GM12864 (cell line): ENCODE results near the gene PRDX5.

Experiments used
- DNase-seq: peaks from one replicate; pipeline ENCODE4 v3.0.0-alpha.2; 2011; ENCODE audit warnings: low read depth
- H3K4me3 ChIP-seq: 2 replicates; pipeline ENCODE4 v1.5.1; 2011; ENCODE audit warnings: mild to moderate bottlenecking, low read depth, low read length, control low read depth
- CTCF ChIP-seq: IDR thresholded peaks from 2 replicates; pipeline ENCODE4 v1.5.1; 2011; ENCODE audit warnings: low read depth, mild to moderate bottlenecking, moderate library complexity, low read length, control low read depth, inconsistent platforms; ENCODE audit errors: missing control alignments

The PRDX5 gene

GRCh38 chr11:64285885-64286800 is 31.8 kb upstream of the PRDX5 start:
- DNase-seq = no peak
- peak overlapping the region; percentile 71 for H3K4me3 ChIP-seq
- peak; percentile 21 for TF ChIP-seq CTCF

GRCh38 chr11:64286801-64287159 is 31.1 kb upstream of the PRDX5 start:
- H3K4me3 ChIP-seq = no peak overlapping the region
- no peak for TF ChIP-seq CTCF
- no peak for DNase-seq

- no peak overlapping the region for H3K4me3 ChIP-seq
- DNase-seq = no peak
- TF ChIP-seq CTCF = no peak
Observed at GRCh38 chr11:64287676-64288352, 30.1 kb upstream of the PRDX5 start.

- H3K4me3 ChIP-seq = no peak overlapping the region
- DNase-seq = no peak
- TF ChIP-seq CTCF = no peak
Observed at GRCh38 chr11:64288353-64288750, 29.6 kb upstream of the PRDX5 start.

GRCh38 chr11:64289002-64289564 is 28.8 kb upstream of the PRDX5 start:
- DNase-seq = no peak
- no peak overlapping the region for H3K4me3 ChIP-seq
- TF ChIP-seq CTCF = no peak

GRCh38 chr11:64290352-64291261 is 27.3 kb upstream of the PRDX5 start:
- TF ChIP-seq CTCF = no peak
- H3K4me3 ChIP-seq = no peak overlapping the region

More at GRCh38 chr11:64290352-64291261, 27.3 kb upstream of the PRDX5 start:
- DNase-seq = no peak
